ENCODE data around the gene INTS3.

Gene INTS3

DNA sequence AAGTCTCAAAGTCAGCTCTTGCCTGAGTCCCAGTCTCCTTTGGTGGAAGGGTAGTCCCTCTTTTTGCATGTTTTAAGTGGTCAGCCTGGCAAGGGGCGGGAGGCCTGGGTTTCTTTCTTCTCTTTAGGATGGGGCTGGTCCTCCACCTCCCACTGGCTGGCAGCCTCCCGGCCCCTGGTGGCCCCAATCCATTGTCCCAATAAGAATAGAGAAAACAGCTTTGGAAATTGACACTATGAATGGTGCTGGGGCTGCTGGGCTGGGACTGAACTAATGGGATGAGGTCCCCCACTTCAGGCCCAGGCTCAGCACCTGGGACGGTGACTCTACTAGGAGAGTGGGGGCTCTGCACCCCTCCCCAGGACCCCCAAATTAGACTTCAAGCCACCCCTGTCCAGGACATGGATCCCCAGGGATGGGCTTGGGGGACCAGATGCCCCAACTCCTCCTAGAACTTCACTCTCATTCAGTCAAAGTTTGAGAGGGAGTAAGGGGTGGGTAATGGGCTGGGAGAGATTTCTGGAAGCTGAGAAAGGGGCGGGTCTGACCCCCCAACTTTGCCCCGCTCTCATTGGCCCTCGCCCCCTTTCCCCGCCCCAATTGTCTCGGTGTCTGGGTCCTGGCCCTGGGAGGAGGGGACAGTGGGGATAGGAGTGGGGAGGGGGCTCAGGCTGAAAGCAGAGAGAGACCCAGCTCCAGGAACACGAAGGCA, 65.6 kb downstream of the INTS3 start:
- no peak for DNase-seq
- Mint-ChIP-seq H3K27me3 (peaks cover 3% of the 10 kb centered on the region), H3K4me3 (no peak overlapping the region), H3K9me3 (no peaks in the 10 kb centered on the region), H3K4me1 (peaks cover 96% of the 10 kb centered on the region), H3K27ac (peak overlapping the region; percentile 19 to 44)
- no peak for ATAC-seq

GRCh38 chr1:153793973-153794615, 66.2 kb downstream of the INTS3 start:
- Mint-ChIP-seq H3K9me3 (no peaks in the 10 kb centered on the region), H3K27me3 (no peaks in the 10 kb centered on the region), H3K4me3 (no peak overlapping the region), H3K27ac (peak overlapping the region in 1 of 2 donors; percentile 28), H3K4me1 (peaks cover 96% of the 10 kb centered on the region)
- ATAC-seq (no peak), DNase-seq (no peak)

DNA sequence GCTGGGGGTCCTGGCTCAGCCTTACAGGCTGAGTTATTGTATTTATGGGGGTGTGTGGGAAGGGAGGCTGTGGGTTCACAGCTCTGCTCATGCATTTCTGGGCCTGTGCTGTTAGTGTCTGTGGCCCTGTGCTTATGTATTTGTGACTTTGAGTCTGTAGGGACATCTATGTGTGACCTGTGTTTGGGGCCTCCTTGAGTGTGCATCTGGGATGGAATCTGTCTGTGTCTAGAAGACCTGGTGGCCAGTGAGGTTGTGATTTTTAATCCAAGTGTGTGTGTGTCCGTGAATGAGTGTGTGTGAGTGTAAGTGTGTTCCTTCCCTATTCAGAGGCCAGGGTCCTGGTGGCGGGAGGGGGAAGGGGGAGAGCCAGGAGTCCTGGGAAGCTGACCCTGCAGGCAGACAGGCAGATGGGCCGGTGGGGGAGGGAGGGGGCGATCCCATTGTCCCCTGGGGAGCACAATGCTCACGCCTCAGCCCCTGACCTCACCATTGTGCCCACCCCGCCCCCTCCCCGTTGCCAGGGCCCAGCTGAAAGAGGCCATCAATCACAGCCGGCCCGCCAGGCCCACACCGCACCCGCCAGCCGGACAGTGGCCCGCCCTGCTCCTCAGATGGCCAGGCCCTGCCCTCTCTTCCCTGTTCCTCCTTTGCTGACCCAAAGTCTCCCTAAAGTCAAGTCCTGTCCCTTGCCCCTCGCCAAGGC, 66.9 kb downstream of the INTS3 start:
- no peaks in the 10 kb centered on the region for H3K27me3 Mint-ChIP-seq
- no peak overlapping the region for H3K4me3 Mint-ChIP-seq
- H3K27ac Mint-ChIP-seq = peak overlapping the region; percentile 55 to 89
- H3K4me1 Mint-ChIP-seq = peaks cover 89% of the 10 kb centered on the region
- no peak for DNase-seq
- no peaks in the 10 kb centered on the region for H3K9me3 Mint-ChIP-seq
- no peak for ATAC-seq

DNA sequence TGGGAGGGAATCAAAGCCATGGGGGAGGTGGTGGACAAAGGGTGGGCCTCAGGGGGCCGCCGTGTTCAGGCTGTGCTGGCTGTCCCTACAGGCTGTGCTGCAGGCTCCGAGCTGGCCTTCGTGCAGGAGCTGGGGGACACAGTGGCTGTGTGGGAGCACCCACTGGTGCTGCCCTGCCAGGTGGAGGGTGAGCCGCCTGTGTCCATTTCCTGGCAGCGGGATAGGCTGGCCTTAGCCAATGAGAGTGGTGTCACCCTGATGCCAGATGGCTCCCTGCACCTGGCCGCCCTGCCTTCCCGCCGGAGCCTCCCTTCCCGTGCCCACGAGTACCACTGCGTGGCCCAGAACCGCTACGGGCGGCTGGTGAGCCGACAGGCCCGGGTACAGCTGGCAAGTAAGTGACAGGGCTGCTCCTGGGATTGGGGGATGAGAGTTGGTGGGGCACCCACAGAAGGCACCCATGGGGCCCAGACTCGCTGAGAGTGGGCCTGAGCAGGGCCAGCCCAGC, 67.5 kb downstream of the INTS3 start:
- Mint-ChIP-seq H3K4me1 (peaks cover 83% of the 10 kb centered on the region), H3K27me3 (no peaks in the 10 kb centered on the region), H3K4me3 (no peak overlapping the region), H3K9me3 (no peaks in the 10 kb centered on the region), H3K27ac (peak overlapping the region; percentile 55 to 89)
- ATAC-seq = no peak
- no peak for DNase-seq

- H3K4me3 Mint-ChIP-seq = peak overlapping the region in 1 of 2 donors; percentile 0
- ATAC-seq = no peak
- H3K4me1 Mint-ChIP-seq = peaks cover 81% of the 10 kb centered on the region
Observed at GRCh38 chr1:153795934-153796785, 68.3 kb downstream of the INTS3 start.

GRCh38 chr1:153796786-153797659, 69.2 kb downstream of the INTS3 start:
- Mint-ChIP-seq H3K4me3 (peak overlapping the region in 1 of 2 donors; percentile 0), H3K4me1 (peaks cover 81% of the 10 kb centered on the region), H3K9me3 (no peaks in the 10 kb centered on the region), H3K27ac (peak overlapping the region; percentile 21 to 64), H3K27me3 (no peaks in the 10 kb centered on the region)
- peak; percentile 75 for ATAC-seq
- peak; percentile 79 to 81 for DNase-seq

More at GRCh38 chr1:153795934-153796785, 68.3 kb downstream of the INTS3 start:
- Mint-ChIP-seq H3K27ac (peak overlapping the region; percentile 21 to 64), H3K9me3 (no peaks in the 10 kb centered on the region), H3K27me3 (no peaks in the 10 kb centered on the region)
- no peak for DNase-seq

GRCh38 chr1:153798468-153798780, 70.6 kb downstream of the INTS3 start:
- Mint-ChIP-seq H3K27me3 (no peaks in the 10 kb centered on the region), H3K9me3 (peaks cover 0 to 6% of the 10 kb centered on the region in 2 donors), H3K27ac (peak overlapping the region; percentile 75 to 78), H3K4me1 (peaks cover 79% of the 10 kb centered on the region), H3K4me3 (no peak overlapping the region)
- DNase-seq (no peak), ATAC-seq (no peak)

DNA sequence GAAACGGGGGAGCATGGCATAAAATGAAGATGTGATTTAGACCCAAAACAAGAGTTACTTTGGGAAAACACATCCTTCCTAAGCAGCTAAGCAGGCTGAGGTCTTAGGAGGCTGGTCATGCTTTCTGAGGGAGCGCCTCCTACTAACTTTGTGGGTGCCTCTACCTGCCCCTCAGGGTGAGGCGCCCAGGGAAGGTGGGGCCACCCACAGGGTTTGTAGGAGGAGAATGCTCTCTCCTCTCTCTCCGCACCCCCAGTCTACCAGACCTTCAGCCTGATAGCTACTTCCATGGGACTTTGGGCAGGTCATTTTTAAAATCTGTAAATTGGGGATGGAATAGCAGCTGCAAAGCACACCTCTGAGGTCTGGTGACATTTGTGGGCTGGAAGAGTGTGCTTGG, 71.2 kb downstream of the INTS3 start:
- Mint-ChIP-seq H3K27me3 (no peaks in the 10 kb centered on the region), H3K4me3 (no peak overlapping the region), H3K4me1 (peaks cover 82% of the 10 kb centered on the region), H3K27ac (peak overlapping the region in 1 of 2 donors; percentile 78), H3K9me3 (peaks cover 0 to 10% of the 10 kb centered on the region in 2 donors)
- no peak for DNase-seq
- no peak for ATAC-seq

DNA sequence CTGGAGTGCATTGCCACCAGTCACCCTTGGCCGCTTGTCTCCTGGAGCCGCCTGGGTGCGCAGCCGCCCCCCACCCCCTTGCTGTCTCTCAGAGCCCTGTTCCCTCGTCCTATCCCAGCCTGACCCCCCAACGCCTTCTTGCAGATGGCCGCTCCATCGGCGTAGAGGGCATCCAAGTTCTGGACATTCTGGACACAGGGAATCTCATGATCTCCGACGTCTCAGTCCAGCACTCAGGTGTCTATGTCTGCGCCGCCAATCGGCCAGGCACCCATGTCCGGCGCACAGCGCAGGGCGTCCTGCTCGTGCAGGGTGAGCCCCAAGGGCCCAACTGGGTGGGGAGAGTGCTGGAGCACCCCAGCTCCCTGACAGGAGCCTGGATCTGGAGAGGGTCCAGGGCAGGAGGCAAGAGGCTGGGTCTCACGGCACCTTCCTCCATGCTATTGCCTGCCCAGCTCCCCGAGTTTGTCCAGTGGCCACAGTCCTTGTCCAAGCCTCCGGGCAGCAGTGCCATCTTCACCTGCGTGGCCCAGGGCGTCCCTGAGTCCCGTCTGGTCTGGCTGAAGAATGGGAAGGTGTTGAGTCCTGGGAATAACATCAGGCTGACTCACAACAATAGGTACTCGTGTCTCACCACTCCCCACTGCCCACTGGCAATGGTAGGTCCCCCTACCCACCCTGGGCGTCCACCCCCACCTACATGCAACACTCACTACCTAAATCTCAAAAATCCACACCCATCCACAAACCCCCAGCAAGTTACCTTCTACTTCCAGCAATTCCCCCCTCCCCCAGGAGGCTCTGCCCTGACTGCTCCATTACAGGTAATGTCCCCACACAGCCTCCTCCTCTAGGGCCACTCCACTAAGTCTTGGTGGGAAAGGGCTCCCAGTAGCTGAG, 72.0 kb downstream of the INTS3 start:
- Mint-ChIP-seq H3K27ac (peak overlapping the region in 1 of 2 donors; percentile 95), H3K4me3 (no peak overlapping the region), H3K4me1 (peaks cover 82% of the 10 kb centered on the region), H3K9me3 (peaks cover 0 to 10% of the 10 kb centered on the region in 2 donors), H3K27me3 (no peaks in the 10 kb centered on the region)
- DNase-seq = no peak
- ATAC-seq = no peak

- Mint-ChIP-seq H3K9me3 (peaks cover 0 to 10% of the 10 kb centered on the region in 2 donors), H3K4me3 (no peak overlapping the region), H3K4me1 (peaks cover 82% of the 10 kb centered on the region), H3K27me3 (no peaks in the 10 kb centered on the region), H3K27ac (peak overlapping the region in 1 of 2 donors; percentile 76)
- no peak for ATAC-seq
- no peak for DNase-seq
Observed at GRCh38 chr1:153800516-153800915, 72.7 kb downstream of the INTS3 start.

- Mint-ChIP-seq H3K4me1 (peaks cover 83% of the 10 kb centered on the region), H3K27ac (peak overlapping the region in 1 of 2 donors; percentile 90), H3K9me3 (peaks cover 0 to 10% of the 10 kb centered on the region in 2 donors), H3K27me3 (no peaks in the 10 kb centered on the region), H3K4me3 (peak overlapping the region in 1 of 2 donors; percentile 19)
- DNase-seq (no peak), ATAC-seq (no peak)
Observed at GRCh38 chr1:153801028-153801625, 73.3 kb downstream of the INTS3 start.

DNA sequence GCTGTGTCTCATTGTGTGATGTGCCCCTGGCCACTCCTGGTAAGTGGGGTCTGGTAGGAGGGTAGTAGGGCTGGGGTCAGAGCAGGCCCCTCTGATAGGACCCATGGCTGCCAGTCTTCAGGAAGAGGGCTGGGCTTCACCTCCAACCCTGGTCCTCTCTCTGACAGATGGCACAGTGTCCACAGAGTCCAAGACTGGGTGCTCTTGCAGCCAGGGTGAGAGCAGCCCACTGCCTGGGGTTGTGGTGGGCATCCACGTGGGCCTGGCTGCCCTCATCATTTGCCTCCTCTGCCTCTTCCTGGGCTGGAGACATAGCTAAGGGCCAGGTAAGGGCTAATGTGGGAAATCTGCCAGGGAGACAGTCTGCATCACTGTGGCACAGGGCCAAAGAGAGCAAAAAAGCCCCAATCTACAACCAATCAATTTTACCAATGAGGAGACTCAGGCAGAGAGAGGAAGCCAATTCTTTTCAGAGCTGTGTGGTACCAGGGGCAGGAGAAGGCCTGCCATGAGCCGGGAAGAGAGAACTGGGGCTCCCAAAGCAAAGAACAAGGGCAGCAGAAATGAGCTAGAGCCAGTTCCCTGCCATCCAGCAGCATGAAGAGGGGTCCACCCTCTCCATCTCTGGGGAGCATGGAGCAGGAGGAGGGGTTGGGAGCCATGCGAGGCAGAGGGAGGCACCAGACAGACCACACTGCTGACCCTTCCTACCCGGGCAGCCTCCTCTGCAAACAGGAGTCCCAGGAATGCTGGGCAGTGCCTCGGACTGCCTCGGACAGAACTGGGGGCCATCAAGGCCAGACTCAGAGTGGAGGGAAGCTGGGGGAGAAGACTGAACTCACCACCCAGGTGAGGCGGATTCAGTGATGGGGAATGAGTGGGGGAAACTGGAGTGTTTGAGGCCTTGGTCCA, 74.2 kb downstream of the INTS3 start:
- peaks cover 83% of the 10 kb centered on the region for H3K4me1 Mint-ChIP-seq
- H3K4me3 Mint-ChIP-seq = no peak overlapping the region
- no peak for ATAC-seq
- H3K27me3 Mint-ChIP-seq = no peaks in the 10 kb centered on the region
- no peak for DNase-seq
- H3K9me3 Mint-ChIP-seq = peaks cover 0 to 10% of the 10 kb centered on the region in 2 donors
- peak overlapping the region in 1 of 2 donors; percentile 90 for H3K27ac Mint-ChIP-seq
